Erythroblast (primary cell): ENCODE data around the gene MYH7B.

Source experiments
- GATA1 ChIP-seq: IDR thresholded peaks from 2 replicates; pipeline ENCODE4 v1.6.1; 2011; ENCODE audit warnings: low read depth, mild to moderate bottlenecking, control low read depth, low read length, moderate library complexity
- POLR2A ChIP-seq: IDR thresholded peaks from 2 replicates; pipeline ENCODE4 v1.6.1; 2011; ENCODE audit warnings: mild to moderate bottlenecking, low read length

GRCh38 chr20:34964486-34964885, 8.8 kb downstream of the MYH7B start:
- TF ChIP-seq POLR2A (no peak), GATA1 (no peak)
